ENCODE data around the gene GPR55. TPM values are rescaled to one million over a fixed set of nuclear protein-coding genes. Genes with fewer than 3 reads are reported as not detected.

The GPR55 gene
- total RNA-seq, 1 donor from 2014 or later: 0.18 TPM

GRCh38 chr2:230891509-230891908 lies 33.5 kb downstream of the GPR55 start:
- no peak for DNase-seq (ENCODE audit: low spot score)
- ATAC-seq: no peak
- intact Hi-C loops (cut with DNase I): no loop called here

GRCh38 chr2:230891064-230891463 lies 34.0 kb downstream of the GPR55 start:
- DNase-seq (ENCODE audit: low spot score) (no peak), ATAC-seq (no peak)
- intact Hi-C loops (cut with DNase I): no loop called here

DNA sequence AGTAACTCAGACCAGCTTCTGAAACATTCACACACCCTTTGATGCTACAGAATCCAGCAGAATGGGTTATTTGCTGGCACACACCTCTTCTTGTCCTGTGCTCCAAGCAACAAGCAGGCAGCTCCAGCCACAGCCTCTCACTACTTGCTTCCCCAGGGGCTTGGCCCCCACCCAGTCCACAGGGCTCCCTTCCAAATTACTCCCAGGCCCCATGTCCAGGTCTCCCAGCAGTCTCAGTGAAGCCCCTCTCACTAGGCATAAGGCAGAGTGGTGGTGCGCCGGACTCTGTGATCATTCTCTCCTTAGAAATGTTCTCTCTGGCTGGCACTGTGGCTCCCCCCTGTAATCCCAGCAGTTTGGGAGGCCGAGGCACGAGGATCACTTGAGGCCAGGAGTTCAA lies 34.4 kb downstream of the GPR55 start:
- no peak for DNase-seq (ENCODE audit: low spot score)
- ATAC-seq: no peak
- intact Hi-C loops (cut with DNase I): no loop called here

- intact Hi-C loops (cut with DNase I): no loop called here
- DNase-seq (ENCODE audit: low spot score) (no peak), ATAC-seq (no peak)
These were observed 35.0 kb downstream of the GPR55 start for GRCh38 chr2:230889911-230890601.

GRCh38 chr2:230888824-230889400 lies 36.1 kb downstream of the GPR55 start:
- DNase-seq (ENCODE audit: low spot score) (no peak), ATAC-seq (no peak)
- intact Hi-C loops (cut with DNase I): no loop called here

DNA sequence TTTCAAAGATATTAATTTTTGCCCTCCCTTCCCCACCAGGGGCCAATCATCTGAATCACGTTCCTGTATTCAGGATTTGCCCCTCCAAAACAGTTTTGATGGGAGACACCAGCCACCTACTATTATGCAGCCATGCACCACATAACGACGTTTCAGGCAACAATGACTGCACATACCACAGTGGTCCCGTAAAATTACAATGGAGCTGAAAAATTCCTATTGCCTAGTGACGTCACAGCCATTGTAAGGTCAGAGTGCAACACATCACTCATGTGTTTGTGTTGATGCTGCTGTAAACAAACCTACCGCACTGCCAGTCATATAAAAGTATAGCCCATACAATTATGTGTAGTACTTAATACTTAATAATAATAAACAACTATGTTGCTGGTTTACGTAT lies 37.7 kb downstream of the GPR55 start:
- intact Hi-C loops (cut with DNase I): no loop called here
- DNase-seq (ENCODE audit: low spot score): no peak

GRCh38 chr2:230886671-230887071 lies 38.4 kb downstream of the GPR55 start:
- ATAC-seq: peak; percentile 61
- DNase-seq (ENCODE audit: low spot score): no peak
- intact Hi-C loops (cut with DNase I): no loop called here

More for the DNA sequence above, 37.7 kb downstream of the GPR55 start:
- ATAC-seq: no peak

DNA sequence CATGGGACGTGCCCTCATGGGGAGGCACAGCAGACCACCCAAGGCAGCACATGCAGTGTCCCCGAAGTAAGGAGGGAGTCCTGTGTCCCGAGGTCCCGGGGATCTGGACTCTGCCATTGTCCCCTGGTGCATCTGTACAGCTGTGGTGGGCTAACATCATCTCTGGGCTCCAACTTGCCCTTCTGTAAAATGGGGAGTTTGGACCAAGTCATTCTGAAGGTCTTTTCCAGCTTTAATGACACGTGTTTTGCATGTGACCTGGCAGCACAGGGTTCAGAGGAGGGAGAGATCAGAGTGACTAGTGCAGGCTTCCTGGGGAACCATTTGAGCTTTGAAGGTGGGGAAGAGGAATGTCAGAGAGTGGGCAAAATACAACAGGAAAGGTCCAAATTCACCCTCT lies 38.8 kb downstream of the GPR55 start:
- ATAC-seq (peak; percentile 37), DNase-seq (ENCODE audit: low spot score) (no peak)
- intact Hi-C loops (cut with DNase I): no loop called here

DNA sequence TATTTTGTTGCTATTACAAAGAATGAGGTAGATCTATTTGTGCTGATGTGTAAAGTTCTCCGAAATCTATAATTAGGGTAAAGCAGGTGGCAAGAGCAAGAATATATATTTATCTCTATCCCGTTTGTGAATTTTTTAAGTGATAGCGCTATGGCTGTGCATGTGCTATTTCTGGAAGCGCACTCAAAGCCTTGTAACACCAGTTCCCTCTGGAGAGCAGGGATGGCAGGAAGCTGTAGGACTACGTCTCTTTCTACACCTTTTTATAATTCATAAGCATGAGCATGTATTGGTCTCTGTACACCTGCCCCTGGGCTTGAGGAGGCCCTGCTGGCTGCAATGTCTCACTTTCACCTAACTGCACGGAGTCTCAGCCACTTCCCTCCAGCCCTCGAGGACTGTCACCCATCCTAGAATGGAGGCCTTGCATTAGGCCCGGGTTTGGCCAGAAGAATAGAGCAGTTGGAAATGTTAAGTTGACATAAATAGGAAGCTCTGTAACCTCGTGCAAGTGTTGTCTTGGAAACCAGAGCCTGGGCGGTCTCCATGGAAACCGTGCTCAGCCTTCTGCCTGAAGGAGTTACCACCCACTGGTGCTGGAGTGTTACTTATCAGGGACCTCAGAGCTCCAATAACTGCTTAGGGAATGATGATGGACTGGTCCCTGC lies 39.4 kb downstream of the GPR55 start:
- peak; percentile 77 for ATAC-seq
- intact Hi-C loops (cut with DNase I): no loop called here

DNA sequence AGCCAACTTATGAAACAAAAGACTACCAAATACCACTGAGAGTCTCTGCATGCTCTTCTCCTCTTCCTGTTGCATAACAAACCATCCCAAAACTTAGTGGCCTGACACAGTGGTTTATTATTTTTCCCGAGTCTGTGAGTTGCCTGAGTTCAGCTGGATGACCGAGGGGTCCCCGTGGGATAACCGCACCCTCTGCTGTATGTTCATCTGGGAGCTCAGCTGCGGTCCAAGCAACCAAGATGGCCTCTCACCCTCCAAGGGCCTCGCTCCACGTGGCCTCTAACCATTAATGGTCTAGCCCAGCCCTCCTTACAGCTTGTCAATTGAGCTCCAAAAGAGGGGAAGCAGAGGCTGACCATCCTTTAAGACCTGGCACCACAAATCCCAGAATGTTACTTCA lies 43.2 kb downstream of the GPR55 start:
- ATAC-seq (no peak), DNase-seq (ENCODE audit: low spot score) (peak; percentile 37)
- intact Hi-C loops (cut with DNase I): no loop called here

More for the DNA sequence above, 39.4 kb downstream of the GPR55 start:
- DNase-seq (ENCODE audit: low spot score): no peak

GRCh38 chr2:230879891-230880290 lies 45.2 kb downstream of the GPR55 start:
- intact Hi-C loops (cut with DNase I): no loop called here
- ATAC-seq: no peak
- peak; percentile 10 for DNase-seq (ENCODE audit: low spot score)

GRCh38 chr2:230879271-230879882 lies 45.7 kb downstream of the GPR55 start:
- intact Hi-C loops (cut with DNase I): no loop called here
- DNase-seq (ENCODE audit: low spot score): peak; percentile 30
- ATAC-seq: no peak

- intact Hi-C loops (cut with DNase I): no loop called here
- ATAC-seq (no peak), DNase-seq (ENCODE audit: low spot score) (peak; percentile 45)
These were observed 46.3 kb downstream of the GPR55 start for GRCh38 chr2:230878599-230879188.

- intact Hi-C loops (cut with DNase I): no loop called here
- peak; percentile 20 for ATAC-seq
- peak; percentile 55 for DNase-seq (ENCODE audit: low spot score)
These were observed 47.1 kb downstream of the GPR55 start for GRCh38 chr2:230877759-230878598.

DNA sequence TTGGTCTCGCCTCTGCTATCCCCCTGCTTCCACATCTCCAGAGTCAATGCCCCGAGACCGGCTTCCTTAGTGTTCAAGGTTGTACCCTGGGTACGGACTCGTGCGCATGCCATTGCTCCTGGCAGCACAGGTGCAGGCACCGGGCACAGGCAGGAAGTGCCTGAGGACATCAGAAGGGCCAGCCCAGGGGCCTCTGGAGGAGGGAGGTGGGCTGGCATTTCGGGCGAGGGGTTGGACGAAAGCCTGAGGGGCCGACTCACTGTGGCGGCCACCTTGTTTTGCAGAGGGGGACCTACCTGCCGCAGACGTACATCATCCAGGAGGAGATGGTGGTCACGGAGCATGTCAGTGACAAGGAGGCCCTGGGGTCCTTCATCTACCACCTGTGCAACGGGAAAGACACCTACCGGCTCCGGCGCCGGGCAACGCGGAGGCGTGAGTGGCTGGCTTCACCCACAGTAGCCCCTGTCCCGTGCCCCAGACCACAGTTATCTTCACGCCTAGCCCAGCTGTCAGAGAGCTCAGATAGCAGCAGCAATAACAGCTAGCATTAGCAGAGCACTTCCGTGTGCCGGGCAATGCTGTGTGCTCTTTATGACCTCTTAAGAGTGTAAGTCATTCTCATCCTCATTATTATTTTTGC lies 47.8 kb downstream of the GPR55 start:
- intact Hi-C loops (cut with DNase I): no loop called here
- no peak for ATAC-seq
- peak; percentile 52 for DNase-seq (ENCODE audit: low spot score)

- ATAC-seq (no peak), DNase-seq (ENCODE audit: low spot score) (peak; percentile 32)
- intact Hi-C loops (cut with DNase I): no loop called here
These were observed 49.4 kb downstream of the GPR55 start for GRCh38 chr2:230875347-230876315.

- intact Hi-C loops (cut with DNase I): no loop called here
- ATAC-seq (no peak), DNase-seq (ENCODE audit: low spot score) (no peak)
These were observed 50.2 kb downstream of the GPR55 start for GRCh38 chr2:230874876-230875275.

All from sciatic nerve (tissue), 2 donors.